ENCODE results near the gene WASF3. TPM values are rescaled to one million over a fixed set of nuclear protein-coding genes. Genes with fewer than 3 reads are reported as not detected.

Gene WASF3
- total and polyA plus RNA-seq, 12 donors, result 2.7 to 13.6 (median 8.8) TPM

DNA sequence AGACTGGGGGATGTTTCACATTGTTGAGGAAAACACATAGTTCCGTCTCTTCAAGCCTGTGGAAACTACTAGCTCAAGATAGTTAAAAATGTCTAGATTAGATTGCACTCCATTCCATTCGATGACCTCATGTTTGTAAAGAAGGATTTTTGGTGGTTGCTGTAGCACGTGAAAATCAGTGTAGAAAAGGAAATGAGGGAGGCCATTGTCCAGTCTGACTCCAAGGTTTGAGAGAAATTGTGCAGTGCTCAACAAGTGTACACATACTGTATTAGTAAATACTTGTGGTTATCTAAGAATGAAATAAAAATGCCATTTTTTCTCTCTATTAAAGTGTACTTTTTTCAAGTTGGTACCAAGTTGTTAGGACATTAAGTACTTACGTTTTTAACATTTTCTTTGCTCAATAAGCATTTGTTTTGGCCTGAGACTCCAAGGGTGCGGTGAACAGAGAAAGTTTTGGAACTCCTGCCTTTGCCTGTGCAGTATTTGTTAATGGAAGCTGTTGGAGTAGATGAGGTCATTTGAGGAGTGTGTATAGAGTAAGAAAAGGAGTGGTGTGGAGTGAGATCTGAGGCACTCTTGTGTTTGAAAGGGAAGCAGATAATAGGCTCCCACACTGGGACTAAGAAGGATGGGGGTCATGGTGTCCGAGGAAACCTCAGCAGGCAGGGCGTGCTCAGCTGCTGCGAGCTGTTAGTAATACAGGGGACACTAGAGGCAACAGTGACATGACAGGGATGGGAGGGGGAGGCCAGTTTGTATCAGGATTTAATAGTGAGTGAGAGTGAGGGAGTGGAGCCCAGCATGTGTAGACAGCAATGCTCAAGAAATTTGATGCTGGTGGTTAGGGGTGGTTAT, 4.4 kb downstream of the WASF3 start:
- WGBS, 2 donors, result 49 to 54% methylated on average over 8 of the region's 8 CpGs
- ATAC-seq (peak in 1 of 8 donors; percentile 6), DNase-seq (no peak)
- no peaks in the 10 kb centered on the region for H3K9me3 ChIP-seq
- H3K4me3 ChIP-seq, result no peak overlapping the region
- H3K4me1 ChIP-seq, result peaks cover 0 to 22% (median 7%) of the 10 kb centered on the region in 9 donors
- H3K27ac ChIP-seq, result no peak overlapping the region
- H3K36me3 ChIP-seq, result no peaks in the 10 kb centered on the region
- intact Hi-C loops (cut with DNase I), result no loop called here
- peaks cover 0 to 31% (median 0%) of the 10 kb centered on the region in 7 donors for H3K27me3 ChIP-seq
- TF ChIP-seq, protein P1, sequence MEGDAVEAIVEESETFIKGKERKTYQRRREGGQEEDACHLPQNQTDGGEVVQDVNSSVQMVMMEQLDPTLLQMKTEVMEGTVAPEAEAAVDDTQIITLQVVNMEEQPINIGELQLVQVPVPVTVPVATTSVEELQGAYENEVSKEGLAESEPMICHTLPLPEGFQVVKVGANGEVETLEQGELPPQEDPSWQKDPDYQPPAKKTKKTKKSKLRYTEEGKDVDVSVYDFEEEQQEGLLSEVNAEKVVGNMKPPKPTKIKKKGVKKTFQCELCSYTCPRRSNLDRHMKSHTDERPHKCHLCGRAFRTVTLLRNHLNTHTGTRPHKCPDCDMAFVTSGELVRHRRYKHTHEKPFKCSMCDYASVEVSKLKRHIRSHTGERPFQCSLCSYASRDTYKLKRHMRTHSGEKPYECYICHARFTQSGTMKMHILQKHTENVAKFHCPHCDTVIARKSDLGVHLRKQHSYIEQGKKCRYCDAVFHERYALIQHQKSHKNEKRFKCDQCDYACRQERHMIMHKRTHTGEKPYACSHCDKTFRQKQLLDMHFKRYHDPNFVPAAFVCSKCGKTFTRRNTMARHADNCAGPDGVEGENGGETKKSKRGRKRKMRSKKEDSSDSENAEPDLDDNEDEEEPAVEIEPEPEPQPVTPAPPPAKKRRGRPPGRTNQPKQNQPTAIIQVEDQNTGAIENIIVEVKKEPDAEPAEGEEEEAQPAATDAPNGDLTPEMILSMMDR (IDR thresholded peaks at IDR 0.05), result no peak

GRCh38 chr13:26562512-26562890, 5.0 kb downstream of the WASF3 start:
- H3K27ac ChIP-seq, result no peak overlapping the region
- intact Hi-C loops (cut with DNase I), result no loop called here
- H3K4me1 ChIP-seq, result peaks cover 0 to 19% (median 7%) of the 10 kb centered on the region in 9 donors
- TF ChIP-seq, protein P1 (IDR thresholded peaks at IDR 0.05), result no peak
- no peak overlapping the region for H3K4me3 ChIP-seq
- DNase-seq (no peak), ATAC-seq (no peak)
- no peaks in the 10 kb centered on the region for H3K9me3 ChIP-seq
- peaks cover 0 to 25% (median 0%) of the 10 kb centered on the region in 7 donors for H3K27me3 ChIP-seq
- H3K36me3 ChIP-seq, result no peaks in the 10 kb centered on the region
- 43 to 70% methylated on average over 1 to 2 of the region's 2 CpGs for WGBS, 2 donors

- no peak for DNase-seq
- peaks cover 0 to 12% (median 6%) of the 10 kb centered on the region in 9 donors for H3K4me1 ChIP-seq
- no peaks in the 10 kb centered on the region for H3K36me3 ChIP-seq
- ATAC-seq, result no peak
- intact Hi-C loops (cut with DNase I), result no loop called here
- TF ChIP-seq, protein P1 (IDR thresholded peaks at IDR 0.05), result no peak
- peaks cover 0 to 17% (median 0%) of the 10 kb centered on the region in 7 donors for H3K27me3 ChIP-seq
- no peak overlapping the region for H3K27ac ChIP-seq
- H3K9me3 ChIP-seq, result peaks cover 0 to 2% (median 0%) of the 10 kb centered on the region in 11 donors
- H3K4me3 ChIP-seq, result no peak overlapping the region
These were observed 6.2 kb downstream of the WASF3 start for GRCh38 chr13:26563713-26564112.

GRCh38 chr13:26568132-26568815, 10.8 kb downstream of the WASF3 start:
- intact Hi-C loops (cut with DNase I), result no loop called here
- WGBS, 2 donors, result 84 to 93% methylated on average over 2 of the region's 2 CpGs
- no peaks in the 10 kb centered on the region for H3K27me3 ChIP-seq
- TF ChIP-seq, protein P1 (IDR thresholded peaks at IDR 0.05), result no peak
- no peak overlapping the region for H3K4me3 ChIP-seq
- no peaks in the 10 kb centered on the region for H3K4me1 ChIP-seq
- H3K36me3 ChIP-seq, result no peaks in the 10 kb centered on the region
- DNase-seq, result no peak
- peaks cover 0 to 12% (median 0%) of the 10 kb centered on the region in 11 donors for H3K9me3 ChIP-seq
- H3K27ac ChIP-seq, result no peak overlapping the region
- no peak for ATAC-seq

Data from heart right ventricle (tissue), 16 donors.